Measurements from ENCODE around the gene WWOX. TPM values are rescaled to one million over a fixed set of nuclear protein-coding genes. Genes with fewer than 3 reads are reported as not detected.

The WWOX gene
- total and polyA plus RNA-seq, 2 of the 8 experiments (the other 6 are each of a cell fraction or from before 2014, with no cell fraction given), result 5.4 to 16.7 TPM

GRCh38 chr16:78502812-78503350 is 403.4 kb downstream of the WWOX start (continued):
- TF ChIP-seq RAD21 (IDR thresholded peaks at IDR 0.05 in 1 of 2, conservative IDR thresholded peaks at IDR 0.05 in 1 of 2; ENCODE audit: low read depth in 2 of 2, low read length in 2 of 2) (no peak), ATF3 (IDR thresholded peaks at IDR 0.05; ENCODE audit: insufficient read depth, low read depth, low read length) (no peak), JUND (IDR thresholded peaks at IDR 0.05; ENCODE audit: low read length) (no peak), RNF2 (IDR thresholded peaks at IDR 0.05; ENCODE audit: borderline replicate concordance, low read depth, low read length, missing control alignments, poor library complexity, severe bottlenecking) (no peak), SRF (IDR thresholded peaks at IDR 0.05; ENCODE audit: low read depth, low read length) (no peak), SIX5 (IDR thresholded peaks at IDR 0.05; ENCODE audit: low read depth, low read length) (no peak), RXRA (IDR thresholded peaks at IDR 0.05; ENCODE audit: insufficient read depth, low read depth, low read length) (no peak), CBX5 (IDR thresholded peaks at IDR 0.05; ENCODE audit: low read depth, low read length) (no peak)

Measured in H1 (cell line).